RWPE2 (cell line): Measurements from ENCODE around the gene SPEF2.

Experiments
- ATAC-seq: fragments of 200-7000 bp; cut with Tn5 transposase; 3 replicates; pipeline ENCODE4 v1.9.1; 2021; ENCODE audit warnings: low read depth
- DNase-seq: peaks from one replicate; pipeline ENCODE4 v3.0.0-alpha.2; 2020; ENCODE audit warnings: low spot score
- H3K27ac ChIP-seq: fragments of 450-650 bp; 2 replicates; pipeline ENCODE4 v1.5.1; 2017; ENCODE audit warnings: mild to moderate bottlenecking; ENCODE audit not compliant: poor library complexity, severe bottlenecking
- H3K27me3 ChIP-seq: fragments of 250-450 bp; sonication (Bioruptor Pico); 2 replicates; pipeline ENCODE4 v1.5.1; 2021; ENCODE audit warnings: mild to moderate bottlenecking, moderate library complexity; ENCODE audit not compliant: insufficient read depth, poor library complexity, severe bottlenecking
- H3K36me3 ChIP-seq: fragments of 250-450 bp; sonication (Bioruptor Pico); 2 replicates; pipeline ENCODE4 v1.5.1; 2020; ENCODE audit warnings: low read depth, mild to moderate bottlenecking, moderate library complexity
- H3K4me1 ChIP-seq: fragments of 250-450 bp; sonication (Bioruptor Pico); 2 replicates; pipeline ENCODE4 v1.5.1; 2021; ENCODE audit warnings: mild to moderate bottlenecking, moderate library complexity; ENCODE audit not compliant: insufficient read depth, poor library complexity, severe bottlenecking
- H3K4me3 ChIP-seq: fragments of 250-450 bp; sonication (Bioruptor Pico); 2 replicates; pipeline ENCODE4 v1.5.1; 2021; ENCODE audit warnings: mild to moderate bottlenecking, moderate library complexity; ENCODE audit not compliant: severe bottlenecking
- H3K9me3 ChIP-seq: fragments of 250-450 bp; sonication (Bioruptor Pico); 2 replicates; pipeline ENCODE4 v1.5.1; 2021; ENCODE audit warnings: mild to moderate bottlenecking, moderate library complexity; ENCODE audit not compliant: severe bottlenecking
- CTCF ChIP-seq: fragments of 450-650 bp; IDR thresholded peaks from one replicate; pipeline ENCODE4 v1.5.1; 2017; ENCODE audit warnings: mild to moderate bottlenecking, moderate library complexity; ENCODE audit not compliant: poor library complexity, severe bottlenecking

Gene SPEF2

DNA sequence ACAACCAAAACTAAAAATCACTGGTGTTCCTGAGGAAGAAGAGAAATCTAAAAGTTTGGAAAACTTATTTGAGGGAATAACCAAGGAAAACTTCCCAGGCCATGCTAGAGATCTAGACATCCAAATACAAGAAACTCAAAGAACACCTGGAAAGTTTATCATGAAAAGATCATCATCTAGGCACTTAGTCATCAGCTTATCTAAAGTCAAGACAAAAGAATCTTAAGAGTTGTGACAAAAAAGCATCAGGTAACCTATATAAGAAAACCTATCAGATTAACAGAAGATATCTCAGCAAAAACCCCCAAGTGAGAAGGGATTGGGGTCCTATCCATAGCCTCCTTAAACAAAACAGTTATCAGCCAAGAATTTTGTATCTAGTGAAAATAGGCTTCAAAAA is 17.1 kb upstream of the SPEF2 start:
- Histone ChIP-seq H3K27me3 (no peaks in the 10 kb centered on the region), H3K4me3 (no peak overlapping the region), H3K27ac (no peak overlapping the region), H3K36me3 (no peaks in the 10 kb centered on the region), H3K9me3 (no peaks in the 10 kb centered on the region), H3K4me1 (no peaks in the 10 kb centered on the region)
- DNase-seq (no peak), ATAC-seq (no peak)
- TF ChIP-seq CTCF = no peak

DNA sequence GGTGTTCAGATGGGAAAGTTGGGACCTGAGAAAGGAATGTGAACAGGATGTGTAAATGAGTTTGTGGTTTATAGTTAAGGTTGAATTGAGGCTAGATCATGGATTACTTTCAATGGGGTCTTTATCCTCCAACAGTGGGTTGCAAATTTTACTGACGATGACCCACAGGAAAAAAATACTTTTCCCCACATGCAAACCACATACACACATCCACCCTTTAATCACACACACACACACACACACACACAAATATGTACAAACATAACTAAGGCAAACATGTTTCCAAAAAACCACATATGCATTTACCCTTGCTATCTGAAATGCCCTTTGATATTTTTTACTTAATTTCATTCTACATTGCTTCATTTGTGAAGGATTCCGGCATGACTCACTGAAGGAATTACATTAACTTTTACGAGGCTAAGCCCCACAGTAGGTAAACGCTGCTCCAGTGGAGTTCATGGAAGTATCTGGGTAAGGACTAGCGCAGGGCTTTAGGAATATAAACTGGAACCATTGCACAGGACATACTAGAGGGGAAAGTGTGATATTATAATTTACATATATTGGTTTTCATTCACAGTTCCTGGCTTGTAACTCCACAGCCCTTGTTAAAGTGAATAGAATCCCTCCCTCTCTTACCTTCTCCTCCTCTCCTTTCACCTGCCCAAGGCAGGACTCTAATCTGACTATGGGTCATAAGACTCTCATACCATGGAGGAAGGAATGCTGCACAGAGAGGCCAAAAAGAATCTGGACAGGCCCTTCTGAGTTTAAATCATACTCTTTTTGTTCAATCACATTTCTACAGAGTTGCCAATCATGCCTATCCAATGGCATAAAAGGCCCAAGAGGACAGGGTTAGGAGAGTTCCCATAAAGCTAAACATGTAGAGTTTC is 8.5 kb upstream of the SPEF2 start:
- no peak overlapping the region for H3K4me3 ChIP-seq
- no peak for DNase-seq
- H3K36me3 ChIP-seq = no peaks in the 10 kb centered on the region
- H3K4me1 ChIP-seq = no peaks in the 10 kb centered on the region
- peak; percentile 98 for ATAC-seq
- H3K27ac ChIP-seq = no peak overlapping the region
- TF ChIP-seq CTCF = no peak
- H3K27me3 ChIP-seq = no peaks in the 10 kb centered on the region
- no peaks in the 10 kb centered on the region for H3K9me3 ChIP-seq

- Histone ChIP-seq H3K9me3 (no peaks in the 10 kb centered on the region), H3K4me1 (no peaks in the 10 kb centered on the region), H3K27me3 (no peaks in the 10 kb centered on the region), H3K27ac (peak overlapping the region; percentile 2), H3K4me3 (peak overlapping the region; percentile 82), H3K36me3 (no peaks in the 10 kb centered on the region)
- no peak for TF ChIP-seq CTCF
- DNase-seq (no peak), ATAC-seq (no peak)
These were observed 616 bp upstream of the SPEF2 start for GRCh38 chr5:35617060-35617434.

DNA sequence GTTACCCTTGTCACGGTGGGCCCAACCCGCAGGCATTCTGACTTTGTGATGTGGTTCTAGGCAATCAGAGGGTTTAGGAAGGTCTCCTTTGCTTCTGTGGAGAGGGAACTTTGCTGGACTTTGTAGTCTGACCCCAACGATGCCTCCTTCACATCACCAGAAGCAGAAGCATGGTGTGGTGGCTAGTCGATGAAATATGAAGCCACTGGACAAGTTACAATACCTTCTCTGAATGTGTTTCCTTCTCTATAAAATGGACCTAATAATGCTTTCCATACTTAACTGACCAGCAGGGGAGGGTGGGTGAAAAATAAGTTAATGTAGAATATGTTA is 607 bp downstream of the SPEF2 start:
- DNase-seq (no peak), ATAC-seq (no peak; the same call in 2 of the 3 replicates)
- Histone ChIP-seq H3K27me3 (no peaks in the 10 kb centered on the region), H3K27ac (no peak overlapping the region), H3K9me3 (no peaks in the 10 kb centered on the region), H3K4me3 (peak overlapping the region; percentile 82), H3K4me1 (no peaks in the 10 kb centered on the region), H3K36me3 (no peaks in the 10 kb centered on the region)
- TF ChIP-seq CTCF = no peak

- TF ChIP-seq CTCF = no peak
- Histone ChIP-seq H3K9me3 (no peaks in the 10 kb centered on the region), H3K27me3 (no peaks in the 10 kb centered on the region), H3K4me1 (no peaks in the 10 kb centered on the region), H3K4me3 (peak overlapping the region; percentile 82), H3K36me3 (no peaks in the 10 kb centered on the region), H3K27ac (no peak overlapping the region)
- no peak for DNase-seq
- ATAC-seq = no peak
These were observed 1.1 kb downstream of the SPEF2 start for GRCh38 chr5:35618781-35619180.
